Fibroblast of mammary gland (primary cell): Measurements from ENCODE around the gene IGF1R.

Experiments used
- DNase-seq: peaks from one replicate; pipeline ENCODE4 v3.0.0-alpha.2; 2010; ENCODE audit warnings: low read depth
- H3K4me3 ChIP-seq: 2 replicates; pipeline ENCODE4 v1.5.1; 2011; ENCODE audit warnings: low read depth, mild to moderate bottlenecking, low read length, moderate library complexity; ENCODE audit not compliant: control insufficient read depth
- CTCF ChIP-seq: conservative IDR thresholded peaks from 2 replicates; pipeline ENCODE4 v1.5.1; 2011; ENCODE audit warnings: low read depth, low read length, inconsistent platforms; ENCODE audit not compliant: control insufficient read depth, insufficient read depth

IGF1R gene

GRCh38 chr15:98689431-98689861, 41.1 kb downstream of the IGF1R start:
- peak; percentile 67 for DNase-seq
- no peak overlapping the region for H3K4me3 ChIP-seq
- TF ChIP-seq CTCF, result no peak

GRCh38 chr15:98690272-98690950, 42.1 kb downstream of the IGF1R start:
- DNase-seq, result no peak
- no peak for TF ChIP-seq CTCF
- no peak overlapping the region for H3K4me3 ChIP-seq

GRCh38 chr15:98692213-98692612, 43.9 kb downstream of the IGF1R start:
- DNase-seq, result no peak
- no peak for TF ChIP-seq CTCF
- H3K4me3 ChIP-seq, result no peak overlapping the region

- no peak for TF ChIP-seq CTCF
- H3K4me3 ChIP-seq, result no peak overlapping the region
- DNase-seq, result no peak
Observed at GRCh38 chr15:98694161-98694560, 45.8 kb downstream of the IGF1R start.

GRCh38 chr15:98698792-98699191, 50.5 kb downstream of the IGF1R start:
- no peak overlapping the region for H3K4me3 ChIP-seq
- DNase-seq, result no peak
- no peak for TF ChIP-seq CTCF

GRCh38 chr15:98699591-98700424, 51.5 kb downstream of the IGF1R start:
- H3K4me3 ChIP-seq, result no peak overlapping the region
- no peak for TF ChIP-seq CTCF
- no peak for DNase-seq
